ENCODE data around the gene NKAIN2. TPM values are rescaled to one million over a fixed set of nuclear protein-coding genes. Genes with fewer than 3 reads are reported as not detected.
A peak's percentile ranks its signal among the peaks of the same experiment; 100 is the strongest.

The NKAIN2 gene
- total RNA-seq, 2 donors from 2014 or later, result 0.29 TPM; not detected in 1

DNA sequence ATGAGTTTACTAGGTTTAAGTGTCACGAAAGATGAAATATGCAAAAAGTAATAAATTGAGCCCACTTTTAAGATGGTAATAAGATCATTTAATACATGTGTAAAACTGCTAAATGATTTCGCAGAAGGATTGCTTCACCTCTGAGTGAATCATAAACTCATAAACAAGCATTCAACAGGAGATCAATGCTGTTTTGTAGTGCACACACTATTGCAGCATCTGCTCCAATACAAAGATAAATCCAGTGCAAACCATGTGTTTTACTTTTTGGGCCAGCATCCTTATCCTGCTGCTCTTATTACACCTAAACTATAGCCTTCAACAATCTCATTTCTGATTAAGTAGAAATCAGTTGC is 400.1 kb downstream of the NKAIN2 start:
- Histone ChIP-seq H3K27ac (ENCODE audit: low read depth, low read length) (no peak overlapping the region), H3K4me3 (ENCODE audit: low read length) (no peak overlapping the region), H3K27me3 (ENCODE audit: control insufficient read depth, insufficient read depth, low read length, poor library complexity, severe bottlenecking) (no peaks in the 10 kb centered on the region), H3K36me3 (ENCODE audit: control insufficient read depth, insufficient read depth, low read length) (no peaks in the 10 kb centered on the region), H3K9ac (ENCODE audit: extremely low read depth, low read length, poor library complexity, severe bottlenecking) (no peak overlapping the region), H3K9me3 (ENCODE audit: control insufficient read depth, low read length) (no peaks in the 10 kb centered on the region), H3K4me1 (ENCODE audit: control insufficient read depth, insufficient read depth, low read length) (no peaks in the 10 kb centered on the region)
- no peaks in the 10 kb centered on the region for H3K4me1 Mint-ChIP-seq
- no peaks in the 10 kb centered on the region for H3K27me3 Mint-ChIP-seq (ENCODE audit: insufficient read depth)
- TF ChIP-seq, protein P1, sequence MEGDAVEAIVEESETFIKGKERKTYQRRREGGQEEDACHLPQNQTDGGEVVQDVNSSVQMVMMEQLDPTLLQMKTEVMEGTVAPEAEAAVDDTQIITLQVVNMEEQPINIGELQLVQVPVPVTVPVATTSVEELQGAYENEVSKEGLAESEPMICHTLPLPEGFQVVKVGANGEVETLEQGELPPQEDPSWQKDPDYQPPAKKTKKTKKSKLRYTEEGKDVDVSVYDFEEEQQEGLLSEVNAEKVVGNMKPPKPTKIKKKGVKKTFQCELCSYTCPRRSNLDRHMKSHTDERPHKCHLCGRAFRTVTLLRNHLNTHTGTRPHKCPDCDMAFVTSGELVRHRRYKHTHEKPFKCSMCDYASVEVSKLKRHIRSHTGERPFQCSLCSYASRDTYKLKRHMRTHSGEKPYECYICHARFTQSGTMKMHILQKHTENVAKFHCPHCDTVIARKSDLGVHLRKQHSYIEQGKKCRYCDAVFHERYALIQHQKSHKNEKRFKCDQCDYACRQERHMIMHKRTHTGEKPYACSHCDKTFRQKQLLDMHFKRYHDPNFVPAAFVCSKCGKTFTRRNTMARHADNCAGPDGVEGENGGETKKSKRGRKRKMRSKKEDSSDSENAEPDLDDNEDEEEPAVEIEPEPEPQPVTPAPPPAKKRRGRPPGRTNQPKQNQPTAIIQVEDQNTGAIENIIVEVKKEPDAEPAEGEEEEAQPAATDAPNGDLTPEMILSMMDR (conservative IDR thresholded peaks at IDR 0.05), result no peak
- 69 to 100% methylated on average over 1 to 2 of the region's 2 CpGs for WGBS, 2 experiments (ENCODE audit: insufficient coverage in 1 of 2, insufficient read length in 1 of 2)
- H3K36me3 Mint-ChIP-seq (ENCODE audit: low read depth), result no peaks in the 10 kb centered on the region
- no peak for DNase-seq
- no peaks in the 10 kb centered on the region for H3K9me3 Mint-ChIP-seq
- H3K27ac Mint-ChIP-seq, result no peak overlapping the region
- H3K4me3 Mint-ChIP-seq, result no peak overlapping the region

DNA sequence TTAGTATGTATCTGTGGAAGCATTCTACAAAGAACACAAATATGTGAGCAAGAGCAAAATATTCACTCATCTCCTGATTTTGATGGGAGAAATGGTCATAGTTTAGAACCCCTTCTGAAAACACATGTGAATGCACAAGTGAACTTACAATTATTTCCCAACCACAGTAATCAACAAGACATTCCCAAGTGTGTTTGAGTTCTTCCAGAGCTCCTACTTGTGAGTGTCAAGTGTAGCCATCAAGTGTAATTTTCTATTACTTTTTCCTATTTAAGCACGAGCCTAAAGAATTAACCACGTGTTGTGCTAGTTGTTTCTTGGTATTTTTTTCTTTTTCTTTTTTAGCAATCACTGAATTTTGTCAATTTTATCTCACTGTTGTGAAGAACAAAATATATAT is 402.3 kb downstream of the NKAIN2 start:
- 100% methylated on average over 1 of the region's 2 CpGs; no CpG with 5 or more reads in 1 of the 2 experiments for WGBS, 2 experiments (ENCODE audit: insufficient coverage in 1 of 2, insufficient read length in 1 of 2)
- Mint-ChIP-seq H3K36me3 (ENCODE audit: low read depth) (no peaks in the 10 kb centered on the region), H3K4me3 (no peak overlapping the region), H3K27ac (no peak overlapping the region), H3K27me3 (ENCODE audit: insufficient read depth) (no peaks in the 10 kb centered on the region), H3K4me1 (no peaks in the 10 kb centered on the region), H3K9me3 (no peaks in the 10 kb centered on the region)
- no peak for DNase-seq
- no peaks in the 10 kb centered on the region for H3K27me3 ChIP-seq (ENCODE audit: control insufficient read depth, insufficient read depth, low read length, poor library complexity, severe bottlenecking)
- no peaks in the 10 kb centered on the region for H3K36me3 ChIP-seq (ENCODE audit: control insufficient read depth, insufficient read depth, low read length)
- no peaks in the 10 kb centered on the region for H3K9me3 ChIP-seq (ENCODE audit: control insufficient read depth, low read length)
- no peaks in the 10 kb centered on the region for H3K4me1 ChIP-seq (ENCODE audit: control insufficient read depth, insufficient read depth, low read length)
- no peak overlapping the region for H3K4me3 ChIP-seq (ENCODE audit: low read length)
- H3K27ac ChIP-seq (ENCODE audit: low read depth, low read length), result no peak overlapping the region
- TF ChIP-seq, protein P1 (conservative IDR thresholded peaks at IDR 0.05), result no peak
- H3K9ac ChIP-seq (ENCODE audit: extremely low read depth, low read length, poor library complexity, severe bottlenecking), result no peak overlapping the region

DNA sequence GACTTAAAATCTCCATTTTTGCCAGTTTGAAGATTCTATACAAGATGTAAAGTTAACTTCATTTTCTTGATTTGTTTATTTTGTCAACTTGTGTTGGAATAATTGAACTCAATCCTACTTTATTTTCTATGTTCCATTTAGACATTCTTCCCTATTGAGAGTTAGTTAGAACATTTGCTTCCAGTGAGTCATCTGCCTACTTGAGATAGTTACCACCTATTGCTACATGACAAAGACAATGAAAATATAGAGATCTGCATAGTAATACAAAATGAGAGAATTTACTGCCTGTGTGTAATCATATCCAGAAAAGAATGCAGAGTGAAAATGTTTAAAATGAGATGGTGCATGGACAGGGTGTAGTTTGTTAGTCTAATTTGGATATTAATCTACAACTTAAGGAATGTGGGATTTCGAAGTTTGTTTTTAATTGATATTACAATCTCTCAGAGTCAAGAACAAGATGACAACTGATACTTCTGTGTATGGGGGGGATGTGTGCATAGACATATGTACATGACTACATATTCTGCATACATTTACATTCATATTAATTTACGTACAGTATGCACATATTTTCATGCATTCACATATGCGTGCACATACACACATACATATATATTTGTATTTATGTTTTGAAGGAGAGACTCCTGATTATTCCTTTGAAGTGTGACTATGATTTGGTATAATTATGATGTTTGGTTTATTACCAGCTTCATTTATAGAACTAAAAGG is 420.1 kb downstream of the NKAIN2 start:
- 100% methylated on average over 1 of the region's 3 CpGs; no CpG with 5 or more reads in 1 of the 2 experiments for WGBS, 2 experiments (ENCODE audit: insufficient coverage in 1 of 2, insufficient read length in 1 of 2)
- Histone ChIP-seq H3K36me3 (ENCODE audit: control insufficient read depth, insufficient read depth, low read length) (no peaks in the 10 kb centered on the region), H3K4me3 (ENCODE audit: low read length) (no peak overlapping the region), H3K4me1 (ENCODE audit: control insufficient read depth, insufficient read depth, low read length) (no peaks in the 10 kb centered on the region), H3K27ac (ENCODE audit: low read depth, low read length) (no peak overlapping the region), H3K27me3 (ENCODE audit: control insufficient read depth, insufficient read depth, low read length, poor library complexity, severe bottlenecking) (no peaks in the 10 kb centered on the region), H3K9ac (ENCODE audit: extremely low read depth, low read length, poor library complexity, severe bottlenecking) (no peak overlapping the region), H3K9me3 (ENCODE audit: control insufficient read depth, low read length) (no peaks in the 10 kb centered on the region)
- Mint-ChIP-seq H3K27me3 (ENCODE audit: insufficient read depth) (no peaks in the 10 kb centered on the region), H3K9me3 (peaks cover 3% of the 10 kb centered on the region), H3K4me1 (peaks cover 8% of the 10 kb centered on the region), H3K36me3 (ENCODE audit: low read depth) (peaks cover under 1% of the 10 kb centered on the region), H3K4me3 (no peak overlapping the region), H3K27ac (peak overlapping the region; percentile 8)
- TF ChIP-seq, protein P1 (conservative IDR thresholded peaks at IDR 0.05), result no peak
- no peak for DNase-seq
